Natural killer cell (primary cell): Measurements from ENCODE around the gene DIP2A. TPM values are rescaled to one million over a fixed set of nuclear protein-coding genes. Genes with fewer than 3 reads are reported as not detected.

Source experiments
- ATAC-seq, 3 donors: fragments of 150-1000 bp in 2 of 3; fragments of 200-7000 bp in 1 of 3; cut with Tn5 transposase; 1 replicate in 1 of 3; 2 replicates in 2 of 3; pipeline ENCODE4 v1.10.0; 2021; ENCODE audit warnings: mild to moderate bottlenecking in 2 of 3, moderate library complexity in 2 of 3
- DNase-seq, 2 donors: peaks; one replicate each; pipeline versions ENCODE4 v3.0.0 to v3.0.0-alpha.2; 2013 to 2021; ENCODE audit warnings: mixed read lengths in 1 of 2
- H3K27ac ChIP-seq: one replicate; pipeline ENCODE4 v1.5.1; 2013; ENCODE audit warnings: mild to moderate bottlenecking, low read length
- H3K27me3 ChIP-seq: one replicate; pipeline ENCODE4 v1.6.1; 2013; ENCODE audit warnings: low read length; ENCODE audit not compliant: control insufficient read depth, insufficient read depth
- H3K36me3 ChIP-seq: one replicate; pipeline ENCODE4 v1.6.1; 2013; ENCODE audit warnings: low read length; ENCODE audit not compliant: control insufficient read depth, insufficient read depth
- H3K4me1 ChIP-seq: one replicate; pipeline ENCODE4 v1.6.1; 2013; ENCODE audit warnings: low read length; ENCODE audit not compliant: control insufficient read depth, insufficient read depth
- H3K4me3 ChIP-seq: one replicate; pipeline ENCODE4 v1.5.1; 2013; ENCODE audit warnings: low read length
- H3K9me3 ChIP-seq: one replicate; pipeline ENCODE4 v1.6.1; 2013; ENCODE audit warnings: low read length; ENCODE audit not compliant: control insufficient read depth, insufficient read depth
- H3K27ac Mint-ChIP-seq, 2 donors: one replicate each; pipeline ENCODE4 v1.8.0; 2022; ENCODE audit warnings: mild to moderate bottlenecking in 2 of 2, mixed read lengths in 2 of 2, moderate library complexity in 1 of 2
- H3K27me3 Mint-ChIP-seq, 2 donors: one replicate each; pipeline ENCODE4 v1.8.0; 2022; ENCODE audit warnings: low read depth in 2 of 2, mixed read lengths in 2 of 2
- H3K36me3 Mint-ChIP-seq: one replicate; pipeline ENCODE4 v1.8.0; 2022; ENCODE audit warnings: mixed read lengths
- H3K4me1 Mint-ChIP-seq, 2 donors: one replicate each; pipeline ENCODE4 v1.8.0; 2022; ENCODE audit warnings: mixed read lengths in 2 of 2
- H3K4me3 Mint-ChIP-seq: one replicate; pipeline ENCODE4 v1.8.0; 2022; ENCODE audit warnings: mild to moderate bottlenecking, moderate library complexity, mixed read lengths
- H3K9me3 Mint-ChIP-seq, 2 donors: one replicate each; pipeline ENCODE4 v1.8.0; 2022; ENCODE audit warnings: mixed read lengths in 2 of 2
- CTCF ChIP-seq: fragments of 200-600 bp; IDR thresholded peaks from one replicate; pipeline ENCODE4 v1.8.0; 2022; ENCODE audit warnings: antibody characterized with exemption
- WGBS: methylation state at CpG from one replicate; pipeline ENCODE4 v1.1.7; 2013; ENCODE audit warnings: missing lambda C conversion rate; ENCODE audit not compliant: insufficient coverage; 5-methylcytosine and 5-hydroxymethylcytosine counted together
- intact Hi-C: fragments of 100-400 bp; cut with micrococcal nuclease; formaldehyde crosslinking; loops from one replicate; pipeline ENCODE4 v1.14.2; 2022
- total RNA-seq, 4 donors: library from RNA; stranded (reverse); fragments of 120-200 nt in 1 of 4; gene quantifications; one replicate each; pipeline versions ENCODE4 v1.2.3 to v1.2.4, GENCODE V29; 2013 to 2022

Gene DIP2A
- total RNA-seq, 3 donors from 2014 or later (not counting 1 experiment from before 2014, with no cell fraction given) = 166 to 308 (median 170) TPM

- no peak overlapping the region for H3K27ac Mint-ChIP-seq
- Histone ChIP-seq H3K4me3 (no peak overlapping the region), H3K4me1 (peaks cover 9% of the 10 kb centered on the region), H3K27me3 (no peaks in the 10 kb centered on the region), H3K27ac (no peak overlapping the region), H3K36me3 (peaks cover 56% of the 10 kb centered on the region), H3K9me3 (no peaks in the 10 kb centered on the region)
- intact Hi-C loops = no loop called here
- TF ChIP-seq CTCF = no peak
- H3K4me1 Mint-ChIP-seq = peaks cover 6 to 9% of the 10 kb centered on the region in 2 donors
- 98% methylated on average over 11 of the region's 11 CpGs for WGBS
- DNase-seq (no peak), ATAC-seq (no peak)
- H3K9me3 Mint-ChIP-seq = no peaks in the 10 kb centered on the region
- H3K36me3 Mint-ChIP-seq = no peaks in the 10 kb centered on the region
- no peaks in the 10 kb centered on the region for H3K27me3 Mint-ChIP-seq
- no peak overlapping the region for H3K4me3 Mint-ChIP-seq
Measured at GRCh38 chr21:46438241-46438640, 20.4 kb upstream of the DIP2A start.

DNA sequence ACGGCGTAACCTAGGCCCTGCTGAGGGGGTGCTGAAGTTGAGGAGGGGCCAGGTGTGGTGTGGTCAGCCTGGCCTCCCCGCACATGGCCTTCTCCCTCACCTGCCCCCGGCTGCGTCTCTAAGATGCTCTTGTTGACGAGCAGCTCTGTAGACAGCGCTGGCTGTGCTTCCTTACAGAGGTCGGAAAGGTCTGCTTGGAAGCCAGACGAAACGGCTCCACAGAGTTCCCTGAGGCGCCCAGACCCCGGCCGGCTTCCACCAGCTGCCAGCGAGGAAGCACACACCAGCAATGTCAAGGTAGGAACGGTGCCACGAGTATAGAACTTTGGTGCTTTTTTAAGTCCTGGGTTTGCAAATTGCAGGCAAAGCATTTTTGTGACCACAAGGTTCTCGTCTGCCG is 18.8 kb upstream of the DIP2A start:
- WGBS = 92% methylated on average over 18 of the region's 18 CpGs
- no peak overlapping the region for H3K4me3 ChIP-seq
- H3K9me3 ChIP-seq = no peaks in the 10 kb centered on the region
- intact Hi-C loops = no loop called here
- H3K36me3 ChIP-seq = peaks cover 58% of the 10 kb centered on the region
- no peaks in the 10 kb centered on the region for H3K27me3 Mint-ChIP-seq
- DNase-seq (no peak), ATAC-seq (no peak)
- H3K27ac ChIP-seq = no peak overlapping the region
- no peaks in the 10 kb centered on the region for H3K27me3 ChIP-seq
- peaks cover 9% of the 10 kb centered on the region for H3K4me1 ChIP-seq
- TF ChIP-seq CTCF = no peak
- H3K4me3 Mint-ChIP-seq = no peak overlapping the region
- H3K9me3 Mint-ChIP-seq = no peaks in the 10 kb centered on the region
- peaks cover 6 to 9% of the 10 kb centered on the region in 2 donors for H3K4me1 Mint-ChIP-seq
- no peaks in the 10 kb centered on the region for H3K36me3 Mint-ChIP-seq
- H3K27ac Mint-ChIP-seq = no peak overlapping the region

- H3K27ac ChIP-seq = no peak overlapping the region
- Mint-ChIP-seq H3K36me3 (no peaks in the 10 kb centered on the region), H3K9me3 (no peaks in the 10 kb centered on the region), H3K4me3 (no peak overlapping the region), H3K4me1 (peaks cover 6 to 9% of the 10 kb centered on the region in 2 donors), H3K27ac (no peak overlapping the region), H3K27me3 (no peaks in the 10 kb centered on the region)
- no peak overlapping the region for H3K4me3 ChIP-seq
- DNase-seq = no peak
- H3K27me3 ChIP-seq = no peaks in the 10 kb centered on the region
- peaks cover 54% of the 10 kb centered on the region for H3K36me3 ChIP-seq
- peaks cover 9% of the 10 kb centered on the region for H3K4me1 ChIP-seq
- ATAC-seq = no peak
- 98% methylated on average over 14 of the region's 14 CpGs for WGBS
- H3K9me3 ChIP-seq = no peaks in the 10 kb centered on the region
- TF ChIP-seq CTCF = no peak
- intact Hi-C loops = no loop called here
Measured at GRCh38 chr21:46441331-46441730, 17.4 kb upstream of the DIP2A start.

- ATAC-seq (no peak), DNase-seq (no peak)
- no peaks in the 10 kb centered on the region for H3K27me3 Mint-ChIP-seq
- no peak overlapping the region for H3K4me3 ChIP-seq
- intact Hi-C loops = no loop called here
- no peak overlapping the region for H3K27ac ChIP-seq
- no peak overlapping the region for H3K4me3 Mint-ChIP-seq
- H3K4me1 Mint-ChIP-seq = peaks cover 4 to 7% of the 10 kb centered on the region in 2 donors
- H3K9me3 Mint-ChIP-seq = no peaks in the 10 kb centered on the region
- H3K36me3 ChIP-seq = peaks cover 47% of the 10 kb centered on the region
- peaks cover 6% of the 10 kb centered on the region for H3K4me1 ChIP-seq
- no peak for TF ChIP-seq CTCF
- H3K36me3 Mint-ChIP-seq = no peaks in the 10 kb centered on the region
- no peaks in the 10 kb centered on the region for H3K9me3 ChIP-seq
- 96% methylated on average over 23 of the region's 23 CpGs for WGBS
- H3K27ac Mint-ChIP-seq = no peak overlapping the region
- no peaks in the 10 kb centered on the region for H3K27me3 ChIP-seq
Measured at GRCh38 chr21:46441961-46442498, 16.7 kb upstream of the DIP2A start.
